HCT116 (cell line): ENCODE measurements around the gene EXOC4. TPM values are rescaled to one million over a fixed set of nuclear protein-coding genes. Genes with fewer than 3 reads are reported as not detected.

Experiments used
- ATAC-seq: fragments of 200-7000 bp; cut with Tn5 transposase; 2 replicates; pipeline ENCODE4 v1.9.1; 2020; ENCODE audit warnings: mild to moderate bottlenecking, moderate library complexity
- BruUV-seq: library from RNA; stranded (reverse); fragments of 400-500 nt; replicated peaks from 2 replicates; lab custom pipeline; 2021; lab: Mats Ljungman, UMichigan
- CTCF ChIA-PET: fragments of 300-600 bp; sonication (Branson Sonifier 250); formaldehyde crosslinking; loops from one replicate; lab custom pipeline; 2021; ENCODE audit warnings: antibody characterized with exemption; lab: Charles Lee
- POLR2A ChIA-PET: fragments of 300-600, 350-600 bp; sonication (Branson Sonifier 250); formaldehyde crosslinking; loops from one replicate; lab custom pipeline; 2021; ENCODE audit warnings: antibody characterized with exemption; lab: Charles Lee
- RAD21 ChIA-PET, 2 experiments: fragments of 300-600 bp; sonication (Branson Sonifier 250); formaldehyde crosslinking; loops; one replicate each; lab custom pipeline; 2023; ENCODE audit warnings: low total read pairs in 2 of 2; ENCODE audit not compliant: uncharacterized antibody in 2 of 2, unreplicated experiment in 2 of 2, low non-redundant PET in 1 of 2; lab: Charles Lee
- DNase-seq: peaks from one replicate; pipeline ENCODE4 v3.0.0-alpha.2; 2010; ENCODE audit warnings: low read depth, low spot score
- H2AFZ ChIP-seq: fragments of 200-600 bp; shearing (Covaris generic), sonication (generic); 2 replicates; pipeline ENCODE4 v1.6.1; 2017; ENCODE audit warnings: low read depth, mixed run types, mixed read lengths, antibody characterized with exemption, low read length; ENCODE audit not compliant: poor library complexity, severe bottlenecking
- H3K27ac ChIP-seq: 2 replicates; pipeline ENCODE4 v1.5.1; 2012; ENCODE audit warnings: low read depth, low read length
- H3K27me3 ChIP-seq: fragments of 200-600 bp; sonication (generic); 2 replicates; pipeline ENCODE4 v1.6.1; 2016; ENCODE audit warnings: mixed run types, low read length, mixed read lengths; ENCODE audit not compliant: insufficient read depth
- H3K36me3 ChIP-seq, 2 experiments: fragments of 200-500 bp in 1 of 2; fragments of 200-600 bp in 1 of 2; sonication (Bioruptor generic) in 1 of 2; sonication (generic) in 1 of 2; 2 replicates each; pipeline versions ENCODE4 v1.5.1 to v1.6.1; 2014 to 2016; ENCODE audit warnings: low read length in 2 of 2, inconsistent platforms in 1 of 2, mixed read lengths in 1 of 2, mixed run types in 1 of 2; ENCODE audit not compliant: insufficient read depth in 2 of 2, control insufficient read depth in 1 of 2
- H3K4me1 ChIP-seq, 2 experiments: fragments of 200-600 bp in 1 of 2; sonication (generic) in 1 of 2; 2 replicates each; pipeline versions ENCODE4 v1.5.1 to v1.6.1; 2012 to 2017; ENCODE audit warnings: low read length in 2 of 2, inconsistent platforms in 1 of 2, mild to moderate bottlenecking in 1 of 2, mixed read lengths in 1 of 2, mixed run types in 1 of 2, moderate library complexity in 1 of 2; ENCODE audit not compliant: insufficient read depth in 2 of 2, control insufficient read depth in 1 of 2
- H3K4me2 ChIP-seq: fragments of 200-600 bp; sonication (generic); 2 replicates; pipeline ENCODE4 v1.6.1; 2017; ENCODE audit warnings: mixed run types, low read length, mixed read lengths
- H3K4me3 ChIP-seq, 2 experiments: fragments of 200-600 bp in 1 of 2; sonication (generic) in 1 of 2; replicated peaks in 1 of 2; 2 replicates each; pipeline ENCODE4 v1.5.1; 2011 to 2016; ENCODE audit warnings: low read length in 2 of 2, control low read depth in 1 of 2, low read depth in 1 of 2, mild to moderate bottlenecking in 1 of 2, mixed read lengths in 1 of 2, mixed run types in 1 of 2
- H3K79me2 ChIP-seq: fragments of 200-600 bp; sonication (generic); 2 replicates; pipeline ENCODE4 v1.6.1; 2017; ENCODE audit warnings: mild to moderate bottlenecking, mixed run types, low read length, moderate library complexity, mixed read lengths; ENCODE audit not compliant: insufficient read depth
- H3K9ac ChIP-seq: fragments of 200-600 bp; sonication (generic); 2 replicates; pipeline ENCODE4 v1.6.1; 2016; ENCODE audit warnings: low read length, mixed read lengths
- H3K9me2 ChIP-seq: fragments of 200-600 bp; sonication (generic), shearing (Covaris generic); 2 replicates; pipeline ENCODE4 v1.6.1; 2017; ENCODE audit warnings: mixed run types, mild to moderate bottlenecking, moderate library complexity; ENCODE audit not compliant: insufficient read depth
- H3K9me3 ChIP-seq, 2 experiments: fragments of 200-500 bp in 1 of 2; fragments of 200-600 bp in 1 of 2; sonication (Bioruptor generic) in 1 of 2; sonication (generic) in 1 of 2; 2 replicates each; pipeline ENCODE4 v1.6.1; 2014 to 2017; ENCODE audit warnings: low read length in 2 of 2, mixed read lengths in 2 of 2, inconsistent platforms in 1 of 2, low read depth in 1 of 2, mild to moderate bottlenecking in 1 of 2, mixed run types in 1 of 2, moderate library complexity in 1 of 2; ENCODE audit not compliant: control insufficient read depth in 1 of 2, insufficient read depth in 1 of 2
- H4K20me1 ChIP-seq: fragments of 200-600 bp; sonication (generic), shearing (Covaris generic); 2 replicates; pipeline ENCODE4 v1.6.1; 2017; ENCODE audit warnings: mixed run types, mild to moderate bottlenecking, moderate library complexity; ENCODE audit not compliant: insufficient read depth
- CBX3 ChIP-seq: IDR thresholded peaks from 2 replicates; pipeline ENCODE4 v1.6.1; 2012; ENCODE audit warnings: low read depth
- CEBPB ChIP-seq: IDR thresholded peaks from 2 replicates; pipeline ENCODE4 v1.6.1; 2012; ENCODE audit warnings: low read depth
- EGR1 ChIP-seq: IDR thresholded peaks from 2 replicates; pipeline ENCODE4 v1.6.1; 2012; ENCODE audit warnings: low read depth
- ELF1 ChIP-seq: IDR thresholded peaks from 2 replicates; pipeline ENCODE4 v1.6.1; 2012; ENCODE audit warnings: low read depth, borderline replicate concordance
- POLR2AphosphoS5 ChIP-seq: IDR thresholded peaks from 2 replicates; pipeline ENCODE4 v1.6.1; 2011; ENCODE audit warnings: mild to moderate bottlenecking, low read depth, low read length, moderate library complexity
- RAD21 ChIP-seq: IDR thresholded peaks from 2 replicates; pipeline ENCODE4 v1.6.1; 2012; ENCODE audit warnings: low read depth, mild to moderate bottlenecking
- SIN3A ChIP-seq: IDR thresholded peaks from 2 replicates; pipeline ENCODE4 v1.6.1; 2012; ENCODE audit warnings: low read depth
- SRF ChIP-seq: IDR thresholded peaks from 2 replicates; pipeline ENCODE4 v1.6.1; 2012; ENCODE audit warnings: low read depth
- intact Hi-C: fragments of 100-400 bp; cut with micrococcal nuclease; formaldehyde crosslinking; loops from 2 replicates; pipeline ENCODE4 v1.10.0; 2022
- total RNA-seq: library from RNA; stranded (reverse); gene quantifications from one replicate; pipeline ENCODE4 v1.2.1, GENCODE V29; 2021; ENCODE audit not compliant: unreplicated experiment
- TF ChIP-seq, protein P1 (sequence below): IDR thresholded peaks from 2 replicates; pipeline ENCODE4 v1.6.1; 2012
- TF ChIP-seq, protein P2 (sequence below), 3 experiments: fragments of 200-600 bp in 1 of 3; sonication (generic) in 1 of 3; IDR thresholded peaks in 2 of 3; conservative IDR thresholded peaks in 1 of 3; 2 replicates each; pipeline ENCODE4 v1.5.1; 2012 to 2017; ENCODE audit warnings: low read depth in 2 of 3, low read length in 2 of 3, antibody characterized with exemption in 1 of 3, borderline replicate concordance in 1 of 3, control low read depth in 1 of 3, mild to moderate bottlenecking in 1 of 3, mixed read lengths in 1 of 3, mixed run types in 1 of 3, moderate library complexity in 1 of 3; ENCODE audit not compliant: insufficient read depth in 1 of 3

The EXOC4 gene
- total RNA-seq, 1 experiment from 2014 or later: 40.3 TPM

- ChIA-PET POLR2A (no interaction called here), RAD21 (no interaction called here), CTCF (no interaction called here)
- Histone ChIP-seq H3K9ac (no peak overlapping the region), H3K4me1 (no peaks in the 10 kb centered on the region), H3K27ac (no peak overlapping the region), H3K9me2 (no peaks in the 10 kb centered on the region), H2AFZ (no peak overlapping the region), H3K27me3 (no peaks in the 10 kb centered on the region), H3K9me3 (no peaks in the 10 kb centered on the region), H4K20me1 (no peaks in the 10 kb centered on the region), H3K36me3 (no peaks in the 10 kb centered on the region), H3K4me3 (no peak overlapping the region), H3K79me2 (no peaks in the 10 kb centered on the region), H3K4me2 (no peak overlapping the region)
- no TSS peak for BruUV-seq
- TF ChIP-seq SRF (no peak), CBX3 (no peak), RAD21 (no peak), EGR1 (no peak), ELF1 (no peak), CEBPB (no peak), POLR2AphosphoS5 (no peak), SIN3A (no peak)
- TF ChIP-seq, protein P1, sequence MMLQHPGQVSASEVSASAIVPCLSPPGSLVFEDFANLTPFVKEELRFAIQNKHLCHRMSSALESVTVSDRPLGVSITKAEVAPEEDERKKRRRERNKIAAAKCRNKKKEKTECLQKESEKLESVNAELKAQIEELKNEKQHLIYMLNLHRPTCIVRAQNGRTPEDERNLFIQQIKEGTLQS: no peak
- TF ChIP-seq, protein P2, sequence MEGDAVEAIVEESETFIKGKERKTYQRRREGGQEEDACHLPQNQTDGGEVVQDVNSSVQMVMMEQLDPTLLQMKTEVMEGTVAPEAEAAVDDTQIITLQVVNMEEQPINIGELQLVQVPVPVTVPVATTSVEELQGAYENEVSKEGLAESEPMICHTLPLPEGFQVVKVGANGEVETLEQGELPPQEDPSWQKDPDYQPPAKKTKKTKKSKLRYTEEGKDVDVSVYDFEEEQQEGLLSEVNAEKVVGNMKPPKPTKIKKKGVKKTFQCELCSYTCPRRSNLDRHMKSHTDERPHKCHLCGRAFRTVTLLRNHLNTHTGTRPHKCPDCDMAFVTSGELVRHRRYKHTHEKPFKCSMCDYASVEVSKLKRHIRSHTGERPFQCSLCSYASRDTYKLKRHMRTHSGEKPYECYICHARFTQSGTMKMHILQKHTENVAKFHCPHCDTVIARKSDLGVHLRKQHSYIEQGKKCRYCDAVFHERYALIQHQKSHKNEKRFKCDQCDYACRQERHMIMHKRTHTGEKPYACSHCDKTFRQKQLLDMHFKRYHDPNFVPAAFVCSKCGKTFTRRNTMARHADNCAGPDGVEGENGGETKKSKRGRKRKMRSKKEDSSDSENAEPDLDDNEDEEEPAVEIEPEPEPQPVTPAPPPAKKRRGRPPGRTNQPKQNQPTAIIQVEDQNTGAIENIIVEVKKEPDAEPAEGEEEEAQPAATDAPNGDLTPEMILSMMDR (IDR thresholded peaks at IDR 0.05 in 2 of 3, conservative IDR thresholded peaks at IDR 0.05 in 1 of 3; ENCODE audit: borderline replicate concordance in 1 of 3, insufficient read depth in 1 of 3, low read depth in 2 of 3, low read length in 2 of 3): no peak
- intact Hi-C loops: loop anchor here (5.0 kb wide), 2 partner anchors 774 to 1114 kb away; no protein-coding TSS in a partner anchor
- DNase-seq: no peak
- no peak for ATAC-seq
These were observed 178.4 kb downstream of the EXOC4 start for GRCh38 chr7:133431134-133431724.
